T-helper 9 cell (primary cell): ENCODE measurements around the gene ASIC5.
"Not testable (repeated sequence)": the region's sequence is repeated elsewhere in the genome, so short reads cannot be mapped to it uniquely, and the experiment has no call there.

ENCODE experiments used
- DNase-seq: peaks from one replicate; pipeline ENCODE4 v3.0.0-alpha.2; 2020
- total RNA-seq, 2 donors: gene quantifications; one replicate each; lab custom pipeline; 2026; lab: John Stamatoyannopoulos, UW

Gene ASIC5
- 0 reads per million in 2 donors for total RNA-seq

GRCh38 chr4:155866177-155866576 is at the start of gene ASIC5:
Gene ASIC5 (minus strand): TSS chr4:155866277. CDS start chr4:155866226, 51 bp downstream.
- DNase-seq: no peak

- DNase-seq: no peak
These were observed 48.7 kb upstream of the ASIC5 start for GRCh38 chr4:155914782-155915181.

- no peak for DNase-seq
These were observed 45.8 kb upstream of the ASIC5 start for GRCh38 chr4:155911905-155912304.

GRCh38 chr4:155909615-155910226 is 43.6 kb upstream of the ASIC5 start:
- no peak for DNase-seq

- no peak for DNase-seq
These were observed 42.4 kb upstream of the ASIC5 start for GRCh38 chr4:155908187-155909139.

- DNase-seq: no peak
These were observed 41.5 kb upstream of the ASIC5 start for GRCh38 chr4:155907556-155907955.

- DNase-seq: no peak
These were observed 40.6 kb upstream of the ASIC5 start for GRCh38 chr4:155906554-155907247.

GRCh38 chr4:155904331-155904730 is 38.3 kb upstream of the ASIC5 start:
- no peak for DNase-seq

- no peak for DNase-seq
These were observed 37.4 kb upstream of the ASIC5 start, which contains the start of gene TDO2 for GRCh38 chr4:155903453-155903852. Gene TDO2 (plus strand): TSS chr4:155903696. CDS start chr4:155903759, 63 bp downstream.

- DNase-seq: no peak
These were observed 34.9 kb upstream of the ASIC5 start for GRCh38 chr4:155901013-155901412.

- no peak for DNase-seq
These were observed 34.3 kb upstream of the ASIC5 start for GRCh38 chr4:155900381-155900780.

- no peak for DNase-seq
These were observed 33.8 kb upstream of the ASIC5 start for GRCh38 chr4:155899891-155900290.

- DNase-seq: not testable (repeated sequence)
These were observed 32.3 kb upstream of the ASIC5 start for GRCh38 chr4:155898371-155898770.

GRCh38 chr4:155891058-155891457 is 25.0 kb upstream of the ASIC5 start:
- DNase-seq: no peak

GRCh38 chr4:155889946-155890345 is 23.9 kb upstream of the ASIC5 start:
- DNase-seq: no peak

GRCh38 chr4:155889031-155889793 is 23.1 kb upstream of the ASIC5 start:
- no peak for DNase-seq

- DNase-seq: no peak
These were observed 21.9 kb upstream of the ASIC5 start for GRCh38 chr4:155887847-155888570.

GRCh38 chr4:155887045-155887444 is 21.0 kb upstream of the ASIC5 start:
- no peak for DNase-seq

GRCh38 chr4:155885666-155886065 is 19.6 kb upstream of the ASIC5 start:
- DNase-seq: no peak

- no peak for DNase-seq
These were observed 17.8 kb upstream of the ASIC5 start for GRCh38 chr4:155883895-155884294.

GRCh38 chr4:155881555-155881954 is 15.5 kb upstream of the ASIC5 start:
- DNase-seq: no peak

- no peak for DNase-seq
These were observed 13.7 kb upstream of the ASIC5 start for GRCh38 chr4:155879767-155880166.
